ENCODE measurements around the gene ARHGAP4.

The ARHGAP4 gene

GRCh38 chrX:153863251-153863991, 62.6 kb downstream of the ARHGAP4 start:
- no peak for DNase-seq

DNA sequence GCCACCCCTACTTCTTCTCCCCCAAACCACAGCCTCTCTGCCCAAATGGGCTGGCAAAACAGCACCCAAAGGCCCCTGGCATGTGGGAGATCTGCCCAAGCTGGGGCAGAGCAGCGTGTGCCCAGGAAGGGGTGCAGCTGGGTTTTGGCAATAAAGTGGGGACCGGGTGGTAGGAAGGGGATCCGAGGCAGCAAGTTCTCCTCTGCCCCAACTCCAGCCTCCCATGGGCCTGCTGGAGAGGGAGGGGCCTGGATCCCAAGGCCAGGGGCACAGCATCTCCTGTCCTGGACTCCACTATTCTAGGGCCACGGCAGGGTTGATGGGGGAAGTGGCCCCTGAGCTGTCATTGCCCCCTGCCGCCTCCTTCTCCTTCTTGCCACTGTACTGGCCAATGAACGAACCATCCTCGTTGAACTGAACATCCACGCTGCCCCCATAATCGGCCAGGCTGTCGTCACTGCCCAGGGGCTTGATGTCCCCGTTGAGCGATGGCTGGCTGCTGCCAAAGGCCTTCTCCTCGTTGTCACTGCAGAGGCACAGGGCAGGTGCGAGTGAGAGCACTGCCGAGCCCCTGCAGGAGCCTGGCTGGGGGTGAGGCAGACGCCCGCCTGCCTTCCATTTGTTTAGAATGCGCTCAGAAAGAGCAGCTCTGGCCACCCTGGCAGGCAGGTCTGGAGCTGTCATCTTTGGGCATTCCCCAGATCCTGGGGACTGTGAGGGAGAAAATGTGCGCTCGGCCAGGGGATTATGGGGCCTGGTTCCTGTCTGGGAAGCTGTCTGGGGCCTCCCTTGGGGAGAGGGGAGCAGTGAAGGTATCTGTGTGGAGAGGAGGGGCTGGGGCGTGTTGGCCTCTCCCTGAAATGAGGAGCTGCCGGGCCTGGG, 63.5 kb downstream of the ARHGAP4 start:
- no peak for DNase-seq

- no peak for DNase-seq
Measured at GRCh38 chrX:153861733-153862310, 64.2 kb downstream of the ARHGAP4 start.

- DNase-seq, result no peak
Measured at GRCh38 chrX:153861151-153861550, 64.9 kb downstream of the ARHGAP4 start.
